HG03060 (cell line): Measurements from ENCODE around the gene SLF2.

Experiments used
- ATAC-seq: cut with Tn5 transposase; IDR thresholded peaks from one replicate; pipeline ENCODE4 v1.9.1; 2021; ENCODE audit warnings: low read depth, moderate number of reproducible peaks; ENCODE audit not compliant: unreplicated experiment

SLF2 gene

DNA sequence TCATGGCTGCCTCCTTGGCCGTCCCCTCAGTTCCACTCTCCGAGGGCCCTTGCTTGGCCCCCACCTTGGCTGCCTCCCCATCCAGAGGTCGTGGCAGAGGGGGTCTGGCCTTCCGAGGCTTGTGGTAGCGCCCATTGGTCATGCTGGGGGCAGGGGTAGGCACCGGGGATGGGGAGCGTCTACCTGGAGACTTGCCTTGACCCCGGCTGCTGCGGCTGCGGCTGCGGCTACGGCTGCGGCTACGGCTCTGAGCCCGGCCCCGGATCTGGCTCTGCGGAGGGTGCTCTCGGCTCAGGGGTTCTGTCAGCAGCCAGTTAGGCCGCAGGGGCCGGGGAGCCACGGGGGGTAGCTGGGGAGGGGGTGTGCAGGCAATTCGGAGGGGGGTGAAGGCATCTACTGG, 97.6 kb downstream of the SLF2 start:
- ATAC-seq = no peak

GRCh38 chr10:101011517-101012423, 99.0 kb downstream of the SLF2 start:
- no peak for ATAC-seq

DNA sequence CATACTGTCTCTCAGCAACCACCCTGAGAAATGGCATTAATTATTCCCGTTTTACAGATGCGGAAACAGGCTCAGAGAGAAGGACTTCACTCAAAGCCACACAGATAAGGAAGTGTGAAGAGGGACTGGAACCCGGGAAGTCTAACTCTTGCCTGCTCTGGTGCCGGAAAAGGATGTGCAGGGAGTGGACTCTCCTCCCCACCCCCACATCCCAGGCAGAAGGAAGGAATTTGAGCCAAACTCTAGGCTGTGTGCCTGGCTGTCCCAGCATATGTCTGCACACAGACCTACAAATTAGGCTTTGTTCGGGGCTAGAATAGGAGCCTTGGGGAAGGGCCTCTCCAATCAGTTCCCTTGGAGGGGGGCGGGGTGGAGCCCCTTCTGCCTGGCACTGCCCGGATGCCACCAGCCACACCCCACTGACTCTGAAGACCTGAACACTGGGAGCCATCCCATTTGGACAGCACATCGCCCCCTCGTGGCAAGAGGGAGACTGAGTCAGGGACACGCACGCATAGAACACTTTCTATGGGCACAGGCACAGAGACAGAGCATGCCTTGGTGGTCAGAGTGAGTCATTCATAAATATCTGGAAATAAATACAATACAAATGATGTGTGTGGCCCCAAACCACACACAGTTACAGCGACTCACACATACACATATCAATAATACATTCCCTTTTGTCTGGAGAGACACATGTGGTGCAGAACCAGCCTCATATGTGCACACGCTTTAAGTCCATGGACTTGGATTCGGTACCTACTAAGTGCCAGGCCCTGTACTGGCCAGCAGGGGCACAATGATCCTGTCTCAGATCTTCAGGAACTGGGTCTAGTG, 100.0 kb downstream of the SLF2 start:
- peak; percentile 65 for ATAC-seq

- no peak for ATAC-seq
Measured at GRCh38 chr10:101013365-101013825, 100.6 kb downstream of the SLF2 start.

GRCh38 chr10:101014230-101014884, 101.6 kb downstream of the SLF2 start:
- ATAC-seq = no peak
